Peyer's patch (tissue), 4 donors: ENCODE results near the gene SAMMSON. TPM values are rescaled to one million over a fixed set of nuclear protein-coding genes. Genes with fewer than 3 reads are reported as not detected.

Source experiments
- DNase-seq, 3 donors: peaks; one replicate each; pipeline ENCODE4 v3.0.0-alpha.2; 2017 to 2019
- H3K27ac ChIP-seq, 4 donors: fragments of 200-600 bp; sonication (generic); one replicate each; pipeline ENCODE4 v1.5.1; 2016 to 2019
- H3K27me3 ChIP-seq, 2 donors: fragments of 200-600 bp; sonication (generic); one replicate each; pipeline ENCODE4 v1.5.1; 2019
- H3K36me3 ChIP-seq, 3 donors: fragments of 200-600 bp; sonication (generic); one replicate each; pipeline ENCODE4 v1.5.1; 2016 to 2019
- H3K4me1 ChIP-seq, 4 donors: fragments of 200-600 bp; sonication (generic); one replicate each; pipeline ENCODE4 v1.5.1; 2016 to 2019
- H3K4me3 ChIP-seq, 4 donors: fragments of 200-600 bp; sonication (generic); 1 replicate in 3 of 4; 2 replicates in 1 of 4; pipeline ENCODE4 v1.5.1; 2016 to 2019; ENCODE audit warnings: mild to moderate bottlenecking in 1 of 4
- H3K9me3 ChIP-seq, 4 donors: fragments of 200-600 bp; sonication (generic); one replicate each; pipeline ENCODE4 v1.5.1; 2016 to 2019; ENCODE audit warnings: mild to moderate bottlenecking in 1 of 4
- CTCF ChIP-seq, 6 experiments: fragments of 450-650 bp in 4 of 6; fragments of 200-600 bp in 2 of 6; sonication (generic) in 1 of 6; IDR thresholded peaks; one replicate each; pipeline ENCODE4 v1.5.1; 2017 to 2019; ENCODE audit warnings: antibody characterized with exemption in 6 of 6, mild to moderate bottlenecking in 3 of 6, moderate library complexity in 1 of 6
- POLR2A ChIP-seq, 2 donors: fragments of 450-650 bp; IDR thresholded peaks; one replicate each; pipeline ENCODE4 v1.5.1; 2017; ENCODE audit warnings: antibody characterized with exemption in 2 of 2, mild to moderate bottlenecking in 2 of 2, moderate library complexity in 2 of 2
- total RNA-seq, 4 donors: library from RNA; depleted of rRNA; stranded (reverse); fragments of >200 nt; gene quantifications; one replicate each; pipeline ENCODE4 v1.1.0, GENCODE V29; 2016

The SAMMSON gene
- total RNA-seq, 4 donors from 2014 or later: not detected

DNA sequence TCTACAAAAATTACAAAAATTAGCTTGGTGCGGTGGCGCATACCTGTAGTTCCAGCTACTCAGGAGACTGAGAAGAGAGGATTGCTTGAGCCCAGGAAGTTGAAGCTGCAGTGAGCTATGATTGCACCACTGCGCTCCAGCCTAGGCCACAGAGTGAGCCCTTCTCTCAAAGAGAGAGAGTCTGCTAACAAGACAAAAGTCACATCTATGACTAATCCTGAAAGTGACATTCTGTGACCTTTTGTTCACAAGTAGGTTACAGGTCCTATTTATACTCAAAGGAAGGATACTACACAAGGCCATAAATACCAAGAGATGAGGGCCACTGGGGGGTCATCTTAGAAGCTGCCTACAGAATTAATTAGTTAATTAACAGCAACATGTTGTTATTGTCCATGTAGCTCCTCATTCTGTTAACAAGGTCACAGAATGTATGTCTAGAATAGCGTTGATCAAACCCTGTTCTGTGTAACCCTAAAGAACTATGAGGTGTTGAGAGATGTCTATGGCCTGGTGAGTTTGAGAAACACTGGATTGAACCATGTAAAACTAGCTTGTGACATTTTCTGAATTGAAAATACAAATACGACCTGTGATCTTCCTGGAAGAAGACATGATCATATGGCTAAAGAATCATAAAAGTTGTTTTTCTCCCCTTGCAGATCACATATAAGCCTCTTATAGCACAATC is 97.0 kb downstream of the SAMMSON start:
- DNase-seq: no peak
- Histone ChIP-seq H3K4me1 (no peaks in the 10 kb centered on the region), H3K9me3 (no peaks in the 10 kb centered on the region), H3K27me3 (no peaks in the 10 kb centered on the region), H3K4me3 (no peak overlapping the region), H3K27ac (no peak overlapping the region), H3K36me3 (no peaks in the 10 kb centered on the region)
- TF ChIP-seq CTCF (IDR thresholded peaks at IDR 0.05): no peak
- TF ChIP-seq POLR2A (IDR thresholded peaks at IDR 0.05): no peak

- DNase-seq: no peak
- no peak for TF ChIP-seq POLR2A (IDR thresholded peaks at IDR 0.05)
- no peak for TF ChIP-seq CTCF (IDR thresholded peaks at IDR 0.05)
- no peak overlapping the region for H3K4me3 ChIP-seq
- H3K27me3 ChIP-seq: no peaks in the 10 kb centered on the region
- H3K27ac ChIP-seq: no peak overlapping the region
- H3K36me3 ChIP-seq: no peaks in the 10 kb centered on the region
- H3K9me3 ChIP-seq: no peaks in the 10 kb centered on the region
- no peaks in the 10 kb centered on the region for H3K4me1 ChIP-seq
Observed at GRCh38 chr3:70097084-70097483, 97.6 kb downstream of the SAMMSON start.

- Histone ChIP-seq H3K4me1 (no peaks in the 10 kb centered on the region), H3K27me3 (no peaks in the 10 kb centered on the region), H3K36me3 (no peaks in the 10 kb centered on the region), H3K4me3 (no peak overlapping the region), H3K9me3 (no peaks in the 10 kb centered on the region), H3K27ac (no peak overlapping the region)
- DNase-seq: peak in 1 of 3 donors; percentile 48
- TF ChIP-seq POLR2A (IDR thresholded peaks at IDR 0.05): no peak
- peak in 4 of 6 experiments; percentile 12 to 40 (median 24) for TF ChIP-seq CTCF (IDR thresholded peaks at IDR 0.05)
Observed at GRCh38 chr3:70108072-70108471, 108.5 kb downstream of the SAMMSON start.

DNA sequence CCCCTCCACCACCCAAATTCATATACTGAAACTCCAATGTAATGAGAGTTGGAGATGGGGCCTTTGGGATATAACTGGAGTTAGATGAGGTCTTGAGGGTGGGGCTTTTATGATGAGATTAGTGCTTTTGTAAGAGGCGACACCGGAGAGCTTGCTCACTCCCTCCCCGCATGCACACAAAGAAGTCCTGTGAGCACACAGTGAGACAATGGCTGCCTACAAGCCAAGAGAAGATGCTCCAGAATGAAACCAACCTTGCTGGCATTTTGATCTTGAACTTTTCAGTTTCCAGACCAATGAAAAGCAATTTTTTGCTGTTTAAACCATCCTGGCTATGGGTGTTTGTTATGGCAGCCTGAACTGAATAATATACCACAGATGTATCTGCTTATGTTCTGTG is 109.0 kb downstream of the SAMMSON start:
- Histone ChIP-seq H3K4me1 (no peaks in the 10 kb centered on the region), H3K9me3 (no peaks in the 10 kb centered on the region), H3K4me3 (no peak overlapping the region), H3K27me3 (no peaks in the 10 kb centered on the region), H3K27ac (no peak overlapping the region), H3K36me3 (no peaks in the 10 kb centered on the region)
- TF ChIP-seq POLR2A (IDR thresholded peaks at IDR 0.05): no peak
- TF ChIP-seq CTCF (IDR thresholded peaks at IDR 0.05): no peak
- no peak for DNase-seq

DNA sequence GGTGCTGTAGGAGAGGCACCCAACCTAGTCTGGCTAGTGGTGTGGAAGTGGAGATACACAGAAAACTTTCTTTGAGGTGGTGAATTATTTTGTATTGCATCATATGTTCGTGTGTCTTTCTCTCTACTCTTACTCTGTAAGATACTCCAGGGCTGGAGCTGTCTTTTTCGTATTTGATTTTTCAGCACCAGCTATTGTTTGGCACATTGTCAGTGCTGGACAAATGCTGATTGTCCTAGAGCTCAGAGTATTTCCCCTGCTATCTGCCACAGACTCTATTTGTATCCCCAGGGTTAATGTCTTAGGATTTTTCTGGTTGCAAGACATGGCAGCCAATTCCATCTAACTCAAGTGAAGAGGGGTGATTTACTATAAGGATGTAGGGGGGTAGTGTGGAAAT is 110.5 kb downstream of the SAMMSON start:
- DNase-seq: no peak
- Histone ChIP-seq H3K27ac (no peak overlapping the region), H3K36me3 (no peaks in the 10 kb centered on the region), H3K4me1 (no peaks in the 10 kb centered on the region), H3K9me3 (no peaks in the 10 kb centered on the region), H3K4me3 (no peak overlapping the region), H3K27me3 (no peaks in the 10 kb centered on the region)
- TF ChIP-seq CTCF (IDR thresholded peaks at IDR 0.05) (no peak), POLR2A (IDR thresholded peaks at IDR 0.05) (no peak)

GRCh38 chr3:70111411-70111810 is 111.9 kb downstream of the SAMMSON start:
- Histone ChIP-seq H3K27me3 (no peaks in the 10 kb centered on the region), H3K4me3 (no peak overlapping the region), H3K27ac (no peak overlapping the region), H3K36me3 (no peaks in the 10 kb centered on the region), H3K4me1 (no peaks in the 10 kb centered on the region), H3K9me3 (no peaks in the 10 kb centered on the region)
- DNase-seq: no peak
- TF ChIP-seq POLR2A (IDR thresholded peaks at IDR 0.05) (no peak), CTCF (IDR thresholded peaks at IDR 0.05) (no peak)
